HuH-7 (cell line): ENCODE results near the gene TMEM69.
A peak's percentile ranks its signal among the peaks of the same experiment; 100 is the strongest.
"Not testable (repeated sequence)": the region's sequence is repeated elsewhere in the genome, so short reads cannot be mapped to it uniquely, and the experiment has no call there.

Experiments used
- DNase-seq: peaks from one replicate; pipeline ENCODE4 v3.0.0; 2011; ENCODE audit warnings: low spot score

Gene TMEM69, protein sequence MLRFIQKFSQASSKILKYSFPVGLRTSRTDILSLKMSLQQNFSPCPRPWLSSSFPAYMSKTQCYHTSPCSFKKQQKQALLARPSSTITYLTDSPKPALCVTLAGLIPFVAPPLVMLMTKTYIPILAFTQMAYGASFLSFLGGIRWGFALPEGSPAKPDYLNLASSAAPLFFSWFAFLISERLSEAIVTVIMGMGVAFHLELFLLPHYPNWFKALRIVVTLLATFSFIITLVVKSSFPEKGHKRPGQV

DNA sequence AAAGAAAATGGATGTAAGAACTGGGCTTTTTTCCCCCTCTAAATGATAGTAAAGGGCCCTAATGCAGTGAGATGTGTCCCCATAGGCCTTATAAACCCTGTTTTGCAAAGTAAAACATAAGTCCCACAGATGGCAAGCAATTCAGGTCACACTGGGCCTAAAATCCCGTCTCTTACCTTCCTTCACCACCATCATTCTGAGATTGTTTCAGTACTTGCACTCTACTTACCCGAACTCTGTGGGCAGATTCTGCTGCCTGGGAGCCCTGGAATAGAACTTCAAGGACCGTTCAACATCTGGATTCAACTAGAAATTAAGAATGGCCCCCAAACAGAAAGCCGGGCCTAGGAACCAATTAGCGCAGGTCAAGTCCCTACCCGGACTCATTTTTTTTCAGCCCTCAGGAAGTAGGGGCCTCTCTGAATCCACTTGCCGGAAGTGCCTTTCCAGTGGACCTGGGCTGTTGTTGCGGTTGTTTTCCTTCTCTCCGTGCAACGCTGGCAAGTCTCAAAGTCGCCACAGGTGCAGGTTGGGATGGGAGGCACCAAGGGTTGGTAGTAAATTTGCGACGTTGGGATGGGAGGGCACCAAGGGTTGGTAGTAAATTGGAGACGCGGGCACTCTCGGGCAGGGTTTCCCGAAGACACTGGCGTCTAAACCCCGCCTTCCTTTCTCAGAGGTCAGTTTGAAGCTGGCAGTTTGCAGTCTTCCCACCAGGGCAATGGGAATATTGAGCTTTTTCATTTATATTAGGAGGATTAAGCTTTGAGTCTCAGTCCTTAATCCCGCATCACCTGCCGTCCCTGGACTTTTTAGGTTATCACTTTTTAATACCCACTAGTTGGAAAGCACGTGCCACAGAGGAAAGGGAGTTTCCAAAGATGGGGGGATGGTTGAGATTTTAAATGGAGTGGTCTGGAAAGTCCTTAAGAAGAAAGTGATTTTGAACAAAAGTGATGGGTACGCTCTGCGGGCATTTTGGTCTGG, at the start of gene TMEM69:
TMEM69 (plus strand) TSS at position 428 of the 987 bp plus-strand sequence. CDS start 2,888 bp downstream, outside the sequence.
- DNase-seq = peak; percentile 75

DNA sequence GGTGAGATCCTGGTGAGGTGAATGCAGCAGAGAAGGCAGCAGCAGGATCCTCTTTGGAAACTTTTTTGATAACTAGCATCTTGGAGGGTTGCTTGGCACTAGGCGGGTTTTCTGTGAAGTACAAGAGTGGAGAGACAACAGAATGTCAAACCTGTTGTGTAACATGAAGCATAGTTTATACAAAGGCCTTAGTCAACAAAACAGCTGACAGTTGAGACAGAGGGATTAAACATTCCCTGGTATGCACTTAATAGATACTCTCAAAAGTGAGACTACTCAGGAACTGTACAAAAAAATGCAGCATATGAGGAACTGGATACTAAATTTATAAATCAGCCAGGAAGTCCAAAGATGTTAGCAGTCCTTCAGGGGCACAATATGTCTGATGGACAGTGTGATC, 47.7 kb upstream of the TMEM69 start:
- DNase-seq = no peak

DNA sequence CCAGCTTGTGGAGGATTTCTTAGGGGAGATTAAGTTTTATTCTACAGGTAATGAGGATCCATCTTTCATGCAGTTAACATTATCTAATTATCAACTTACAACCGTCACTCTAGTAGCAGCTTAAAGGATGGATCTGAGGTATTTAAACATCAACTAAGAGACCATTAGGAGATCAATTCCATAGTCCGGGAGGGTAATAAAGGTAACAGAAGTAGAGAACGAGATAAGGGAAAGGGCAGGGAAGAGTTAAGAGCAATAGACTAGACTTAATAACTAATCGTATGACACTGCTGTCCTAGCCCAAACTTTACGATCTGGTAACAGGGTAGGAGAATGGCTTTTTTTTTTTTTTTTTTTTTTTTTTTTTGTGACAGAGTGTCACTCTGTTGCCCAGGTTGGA, 44.7 kb upstream of the TMEM69 start:
- DNase-seq = no peak

DNA sequence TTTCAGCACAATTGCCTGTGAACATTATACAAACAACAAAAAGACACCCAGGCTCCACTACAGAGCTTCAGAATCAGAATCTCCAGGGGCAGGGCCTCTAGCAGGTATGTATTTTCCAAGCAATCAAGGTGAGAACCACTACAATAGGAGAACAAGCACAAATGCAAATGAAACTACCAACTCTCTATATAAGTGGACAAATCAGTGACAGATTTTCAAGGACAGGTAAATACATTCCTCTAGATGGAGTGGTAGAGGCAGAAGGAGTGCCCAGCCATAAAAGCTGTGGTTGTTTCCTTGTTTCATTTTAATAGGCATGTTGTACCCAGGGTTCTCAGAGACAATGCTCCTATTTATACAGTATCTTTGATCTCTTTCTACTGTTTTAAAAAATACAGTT, 44.0 kb upstream of the TMEM69 start:
- DNase-seq = peak; percentile 53

DNA sequence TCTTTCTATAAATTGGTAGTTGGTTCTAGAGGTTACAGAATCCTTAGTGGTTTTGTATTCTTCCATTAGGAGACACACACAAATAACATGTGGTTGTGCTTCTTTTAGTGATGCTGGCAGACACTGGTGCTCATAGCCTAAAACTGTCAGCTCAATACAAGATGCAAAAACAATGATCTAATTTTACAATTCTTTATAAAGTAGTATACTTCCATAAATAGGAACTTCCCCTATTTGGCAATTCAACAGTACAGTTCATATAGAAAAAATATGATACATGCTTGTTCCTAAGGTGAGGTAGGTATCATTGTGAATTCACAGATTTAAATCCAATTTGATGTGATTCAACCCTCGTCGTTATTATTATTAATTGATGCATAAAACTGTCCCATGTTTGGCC, 43.3 kb upstream of the TMEM69 start:
- DNase-seq = no peak

DNA sequence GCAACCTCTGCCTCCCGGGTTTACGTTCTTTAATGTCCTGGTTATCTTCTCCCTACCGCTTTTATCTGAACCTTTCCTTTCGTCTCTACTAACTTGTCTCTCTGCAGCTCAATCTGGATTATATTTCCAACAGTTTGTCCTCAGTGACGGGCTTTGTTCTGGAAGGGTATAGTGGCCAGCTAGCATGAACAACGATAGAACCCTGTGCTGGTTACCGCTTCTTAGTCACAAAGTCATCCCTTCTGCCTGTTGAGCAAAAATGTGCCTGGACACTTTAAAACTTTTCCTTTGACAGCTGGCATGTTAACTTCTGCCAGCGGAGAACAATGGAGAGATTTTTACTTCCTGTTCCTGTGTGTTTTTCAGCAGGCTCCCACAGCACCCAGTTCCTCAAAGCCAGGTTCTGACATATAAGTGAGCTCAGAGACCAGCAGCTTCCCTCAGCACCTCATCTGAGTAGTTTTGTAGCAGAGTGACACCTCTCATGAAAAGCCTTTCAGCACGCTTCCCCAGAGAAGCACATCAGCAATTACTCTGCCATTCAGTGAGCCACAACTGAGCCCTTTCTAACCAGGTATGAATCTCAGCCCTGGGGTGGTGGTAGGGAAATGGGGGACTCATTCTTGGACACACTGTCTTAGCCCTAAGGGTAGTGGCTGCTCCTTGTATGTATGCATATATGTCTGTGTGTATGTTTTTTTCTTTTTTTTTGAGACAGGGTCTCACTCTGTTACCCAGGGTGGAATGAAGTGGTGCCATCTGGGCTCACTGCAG, 40.5 kb upstream of the TMEM69 start:
- no peak for DNase-seq

DNA sequence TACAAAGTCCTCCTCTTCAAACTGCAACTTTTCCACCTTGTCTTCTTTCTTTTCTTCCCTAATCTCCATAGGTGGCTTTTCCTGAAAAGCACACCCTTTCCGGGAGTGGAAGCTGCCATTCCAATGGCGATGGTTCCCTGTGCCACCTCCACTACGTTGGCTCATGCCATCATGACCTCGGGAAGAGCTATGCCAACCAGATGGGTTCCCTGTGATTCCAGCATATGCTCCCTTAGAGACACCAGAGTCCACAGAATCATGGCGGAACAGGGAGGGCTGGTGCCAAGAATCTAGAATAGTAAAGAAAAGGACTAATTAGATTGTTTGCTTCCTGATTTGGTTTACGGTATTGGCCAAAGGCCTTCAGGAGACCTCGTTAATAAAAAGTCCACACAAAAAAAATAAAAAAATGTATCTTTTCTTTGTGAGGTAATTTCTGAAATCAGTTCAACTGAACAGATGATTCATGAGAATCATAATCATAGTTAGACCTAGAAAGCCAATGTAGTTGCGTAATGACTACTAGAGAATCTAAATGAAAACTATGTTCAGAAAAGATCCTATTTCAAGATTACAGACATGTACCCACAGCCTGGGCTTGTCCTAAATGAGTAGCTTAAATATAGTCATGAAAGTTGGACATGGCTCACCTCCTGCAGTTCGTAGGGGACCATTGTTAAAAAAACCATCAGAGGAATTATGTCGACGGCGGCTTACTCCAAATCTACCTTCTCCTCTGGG, 33.3 kb upstream of the TMEM69 start:
- DNase-seq = no peak

DNA sequence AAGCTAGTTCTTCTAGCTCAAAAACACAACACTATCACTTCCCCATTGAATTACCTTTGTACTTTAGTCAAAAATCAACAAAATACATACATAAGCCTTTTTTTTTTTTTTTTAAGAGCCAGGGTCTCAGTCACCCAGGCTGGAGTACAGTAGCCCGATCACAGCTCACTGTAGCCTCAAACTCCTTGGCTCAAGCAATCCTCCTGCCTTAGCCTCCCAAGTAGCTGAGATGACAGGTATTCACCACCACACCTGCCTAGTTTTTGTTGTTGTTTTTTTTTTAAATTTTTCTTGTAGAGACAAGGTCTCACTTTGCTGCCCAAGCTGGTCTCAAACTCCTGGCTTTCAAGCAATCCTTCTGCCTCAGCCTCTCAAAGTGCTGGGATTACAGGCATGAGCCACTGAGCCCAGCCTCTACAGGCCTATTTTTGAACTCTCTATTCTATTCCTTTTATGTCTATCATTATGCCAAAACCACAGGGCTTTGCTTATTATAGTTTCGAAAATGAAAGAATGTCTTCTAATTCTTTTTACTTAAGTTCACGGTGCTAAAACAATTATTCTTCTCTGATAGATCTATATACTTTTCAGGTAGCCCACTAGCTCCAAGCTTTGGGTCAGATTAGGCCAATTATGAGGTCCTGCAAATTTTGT, 31.3 kb upstream of the TMEM69 start:
- no peak for DNase-seq

DNA sequence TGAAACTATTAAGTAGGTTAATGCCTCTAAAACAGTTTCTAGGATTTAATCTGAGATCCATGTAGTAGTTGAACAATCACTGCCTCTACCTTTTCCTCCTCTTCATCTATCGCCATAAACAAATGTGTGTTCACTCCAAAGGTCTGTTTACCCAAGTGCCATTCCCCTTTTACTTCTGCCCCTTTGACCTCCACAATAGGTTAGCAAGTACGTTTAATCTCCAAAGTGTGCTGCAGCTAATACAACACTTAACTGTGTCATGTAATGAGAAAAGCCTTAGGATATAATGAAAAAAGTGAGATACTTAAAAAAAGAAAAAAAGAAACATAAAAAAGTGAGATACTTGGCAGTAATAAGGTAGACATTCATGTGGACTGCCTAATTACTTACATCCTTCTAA, 29.8 kb upstream of the TMEM69 start:
- DNase-seq = peak; percentile 68

DNA sequence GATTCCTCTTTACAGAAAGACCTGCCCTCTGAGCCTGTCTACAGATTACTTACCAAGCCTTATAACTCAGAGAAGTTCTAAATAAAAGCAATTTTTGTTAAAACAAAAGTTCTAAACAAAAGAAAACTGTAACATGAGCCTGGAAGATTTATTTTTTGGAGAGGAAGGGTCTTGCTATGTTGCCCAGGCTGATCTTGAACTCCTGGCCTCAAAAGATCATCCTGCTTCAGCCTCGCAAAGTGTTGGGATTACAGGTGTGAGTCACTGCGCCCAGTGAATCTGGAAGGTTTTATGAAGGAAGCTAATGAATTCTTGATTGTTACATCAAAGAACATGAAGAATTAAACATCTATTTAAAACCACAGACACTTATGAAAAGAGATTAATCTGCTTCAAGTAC, 28.8 kb upstream of the TMEM69 start:
- DNase-seq = no peak

DNA sequence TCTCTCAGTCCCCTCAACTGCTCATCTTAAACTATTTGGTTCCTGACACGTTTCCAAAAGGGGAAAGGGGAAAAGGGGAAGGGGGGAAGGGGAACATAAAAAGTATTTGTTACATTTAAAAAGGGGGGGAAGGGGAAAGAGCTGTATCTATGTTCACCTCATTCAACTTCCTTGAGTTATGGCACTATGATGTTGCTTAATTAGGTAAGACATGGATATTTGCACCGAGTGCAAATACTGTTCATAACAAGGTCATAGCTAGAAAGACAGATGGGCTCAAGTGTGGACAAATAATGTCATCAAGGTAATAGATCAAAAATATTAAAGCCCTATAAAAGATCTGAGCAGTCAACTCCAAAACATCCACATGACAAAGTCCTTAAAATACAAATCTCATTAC, 27.6 kb upstream of the TMEM69 start:
- DNase-seq = no peak

DNA sequence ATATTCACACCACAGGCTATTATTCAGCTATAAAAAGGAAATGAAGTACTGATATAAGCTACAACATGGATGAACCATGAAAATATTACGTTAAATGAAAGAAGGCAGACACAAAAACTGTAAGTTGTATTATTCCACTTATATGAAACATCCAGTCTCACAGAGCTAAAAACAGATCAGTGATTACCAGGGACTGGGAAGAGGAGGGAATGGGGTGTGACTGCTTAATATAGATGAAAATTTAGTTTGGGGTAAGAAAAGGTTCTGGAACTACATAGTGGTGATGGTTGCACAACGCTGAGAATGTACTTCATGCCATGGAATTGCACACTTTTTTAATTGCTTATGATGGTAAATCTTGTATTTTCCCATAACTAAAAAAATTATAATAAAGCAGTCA, 21.1 kb upstream of the TMEM69 start:
- no peak for DNase-seq

DNA sequence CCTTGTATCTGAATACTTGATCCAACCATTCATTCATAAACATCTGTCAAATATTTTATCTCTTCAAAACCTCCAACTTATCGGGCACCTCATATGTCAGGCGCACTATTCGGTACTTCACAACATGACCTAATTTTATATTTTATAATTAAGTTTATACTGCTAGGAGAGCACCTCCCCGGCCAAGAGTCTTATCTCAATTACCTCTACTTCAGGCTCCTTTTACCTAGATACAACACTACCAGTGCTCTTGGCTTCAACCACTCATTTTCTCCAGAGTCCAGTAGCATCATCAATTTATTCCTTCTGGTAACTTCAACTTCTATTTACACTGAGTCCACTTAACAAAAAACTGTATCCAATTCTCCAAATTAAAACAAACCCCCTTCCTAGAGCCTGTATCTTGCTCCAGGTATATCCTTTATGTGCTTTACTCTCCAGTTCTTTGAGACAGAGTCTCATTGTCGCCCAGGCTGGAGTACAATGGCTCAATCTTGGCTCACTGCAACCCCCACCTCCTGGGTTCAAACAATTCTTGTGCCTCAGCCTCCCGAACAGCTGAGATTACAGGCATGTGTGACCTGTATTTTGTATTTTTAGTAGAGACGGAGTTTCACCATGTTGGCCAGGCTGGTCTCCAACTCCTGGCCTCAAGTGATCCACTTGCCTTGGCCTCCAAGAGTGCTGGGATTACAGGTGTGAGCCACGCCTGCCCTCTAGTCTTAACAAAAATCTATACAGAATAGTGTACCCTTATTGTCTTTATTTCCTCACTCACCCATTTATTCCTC, 20.5 kb upstream of the TMEM69 start:
- DNase-seq = no peak

DNA sequence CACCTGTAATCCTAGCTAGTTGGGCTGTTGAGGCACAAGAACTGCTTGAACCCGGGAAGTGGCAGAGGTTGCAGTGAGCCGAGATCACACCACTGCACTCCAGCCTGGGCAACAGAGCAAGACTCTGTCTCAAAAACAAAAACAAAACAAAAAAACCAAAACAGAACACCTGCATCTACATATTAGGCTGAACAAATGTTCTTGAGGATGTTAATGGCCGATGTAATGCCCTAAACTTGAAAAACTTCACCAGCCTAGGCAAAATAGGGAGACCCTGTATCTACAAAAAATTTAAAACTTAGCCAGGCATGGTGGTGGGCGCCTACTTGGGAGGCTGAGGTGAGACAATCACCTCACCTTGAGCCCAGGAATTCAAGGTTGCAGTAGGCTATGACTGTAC, 19.5 kb upstream of the TMEM69 start:
- DNase-seq = no peak

DNA sequence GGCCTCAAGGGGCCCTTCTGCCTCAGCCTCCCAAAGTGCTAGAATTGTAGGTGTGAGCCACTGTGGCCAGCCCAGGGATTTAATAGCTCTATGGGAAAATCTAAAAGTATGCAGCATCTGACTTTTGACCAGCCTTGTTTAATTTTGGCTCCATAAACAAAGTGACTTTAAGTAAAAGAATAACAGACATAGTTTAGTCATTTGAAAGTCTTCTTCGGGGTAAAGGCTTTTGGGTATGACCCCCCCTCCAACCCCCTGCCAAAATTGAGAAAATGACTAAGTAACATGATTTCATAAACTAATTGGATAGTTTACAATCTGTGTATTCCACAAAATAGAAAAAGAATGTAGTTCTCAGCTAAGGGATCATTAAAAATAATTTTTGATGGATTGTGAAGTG, 18.6 kb upstream of the TMEM69 start:
- DNase-seq = no peak

DNA sequence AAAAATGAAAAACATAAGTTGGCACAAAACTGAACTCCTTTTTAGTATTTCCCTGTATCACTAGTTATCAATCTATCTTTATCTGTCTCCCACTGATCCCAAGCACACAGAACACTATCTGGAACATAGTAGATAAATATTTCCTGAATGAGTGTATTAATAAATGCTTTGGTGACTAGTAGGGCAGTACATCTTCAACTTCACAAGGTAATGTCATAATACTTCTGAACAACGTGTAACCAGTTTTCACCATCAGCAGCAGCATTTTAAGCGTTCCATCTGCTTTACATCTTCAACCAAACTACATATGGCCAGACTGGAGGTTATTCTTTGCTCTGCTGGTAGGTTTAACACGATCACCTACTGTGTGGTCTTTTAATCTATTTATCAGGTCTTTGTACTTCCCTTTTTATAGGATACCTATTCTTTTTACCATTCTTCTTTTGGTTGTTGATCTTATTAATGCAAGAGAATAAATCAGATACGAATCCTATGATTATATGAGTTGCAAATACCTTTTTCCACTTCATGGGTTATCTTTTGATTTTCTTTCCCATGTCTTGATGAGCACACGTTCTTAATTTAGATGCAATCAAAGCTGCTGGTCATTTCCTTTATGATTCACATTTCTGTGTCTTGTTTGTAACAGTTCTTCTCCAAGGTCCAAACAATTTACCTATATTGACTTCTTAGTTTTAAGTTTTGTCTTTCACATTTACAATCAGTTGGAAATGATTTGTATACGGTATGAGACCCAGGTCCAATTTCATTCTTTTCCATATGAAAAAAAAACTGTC, 17.9 kb upstream of the TMEM69 start:
- no peak for DNase-seq

DNA sequence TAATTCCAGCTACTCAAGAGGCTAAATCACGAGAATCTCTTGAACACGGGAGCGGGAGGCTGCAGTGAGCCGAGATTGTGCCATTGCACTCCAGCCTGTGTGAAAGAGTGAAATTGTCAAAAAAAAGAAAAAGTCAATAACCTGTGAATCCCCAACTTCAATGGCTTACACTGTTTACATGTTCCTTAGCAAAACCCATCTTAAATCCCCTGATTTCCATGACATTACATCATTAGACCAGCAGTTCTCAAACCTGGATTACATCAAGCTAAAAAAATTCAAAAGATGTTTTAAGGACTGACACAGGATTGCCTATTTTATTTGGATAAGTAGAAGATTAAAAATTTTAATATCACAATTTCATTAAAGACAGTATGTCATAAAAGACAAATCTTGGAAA, 14.0 kb upstream of the TMEM69 start:
- DNase-seq = no peak

DNA sequence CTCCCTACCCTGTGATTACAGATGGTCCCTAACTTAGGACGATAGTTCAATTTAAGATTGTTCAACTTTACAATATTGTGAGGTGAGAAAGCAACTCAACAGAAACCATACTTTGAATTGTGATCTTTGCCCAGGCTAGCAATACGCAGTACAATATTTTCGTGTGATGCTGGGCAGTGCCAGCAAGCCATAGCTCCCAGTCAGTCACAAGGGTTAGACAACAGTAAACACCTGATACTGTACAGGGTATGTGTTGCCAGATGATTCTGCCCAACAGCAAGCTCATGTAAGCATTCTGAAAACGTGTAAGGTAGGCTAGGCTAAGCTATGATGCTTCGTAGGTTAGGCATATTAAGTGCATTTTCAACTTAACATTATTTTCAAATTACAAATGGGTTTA, 13.5 kb upstream of the TMEM69 start:
- no peak for DNase-seq

DNA sequence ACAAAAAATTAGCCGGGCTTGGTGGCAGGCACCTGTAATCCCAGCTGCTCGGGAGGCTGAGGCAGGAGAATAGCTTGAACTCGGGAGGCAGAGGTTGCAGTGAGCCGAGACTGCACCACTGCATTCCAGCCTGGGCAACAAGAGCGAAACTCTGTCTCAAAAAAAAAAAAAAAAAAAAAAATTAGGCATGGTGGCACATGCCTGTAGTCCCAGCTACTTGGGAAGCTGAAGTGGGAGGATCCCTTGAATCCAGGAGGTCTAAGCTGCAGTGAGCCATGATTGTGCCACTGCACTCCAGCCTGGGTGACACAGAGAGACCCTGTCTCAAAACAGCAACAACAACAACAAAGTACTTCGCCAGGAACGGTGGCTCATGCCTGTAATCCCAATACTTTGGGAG, 11.4 kb upstream of the TMEM69 start:
- DNase-seq = not testable (repeated sequence)

DNA sequence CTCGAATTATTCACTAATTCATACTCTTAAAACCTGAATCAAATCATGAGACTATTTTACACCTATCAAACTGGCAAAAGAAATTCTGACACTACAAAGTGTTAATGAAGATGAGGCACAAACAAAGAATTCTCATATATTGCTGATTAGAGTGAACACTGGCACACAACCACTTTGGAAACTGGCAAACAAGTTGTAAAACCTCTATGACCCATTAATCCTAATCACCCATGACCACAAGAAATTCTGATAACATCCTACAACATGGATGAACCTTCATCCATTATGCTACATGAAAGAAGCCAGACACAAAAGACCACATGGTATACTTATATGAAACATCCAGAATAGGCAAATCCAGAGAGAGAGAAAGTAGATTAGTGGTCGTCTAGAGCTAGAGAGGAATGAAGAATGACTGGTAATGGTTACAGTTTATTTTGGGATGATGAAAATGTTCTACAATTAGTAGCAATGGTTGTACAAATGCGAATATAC, 10.2 kb upstream of the TMEM69 start:
- DNase-seq = no peak
